Bronchial epithelial cell (primary cell): ENCODE results near the gene IFI44. TPM values are rescaled to one million over a fixed set of nuclear protein-coding genes. Genes with fewer than 3 reads are reported as not detected.

Experiments used
- DNase-seq: peaks from one replicate; pipeline ENCODE4 v3.0.0-alpha.2; 2010; ENCODE audit warnings: low read depth
- FAIRE-seq: peaks from 2 replicates; lab custom pipeline; 2011; peaks lifted over from hg19 to GRCh38; lab: Jason Lieb, UNC
- H3K27me3 ChIP-seq: 2 replicates; pipeline ENCODE4 v1.5.1; 2011; ENCODE audit warnings: low read length; ENCODE audit not compliant: control insufficient read depth, insufficient read depth
- H3K36me3 ChIP-seq: 2 replicates; pipeline ENCODE4 v1.5.1; 2011; ENCODE audit warnings: low read length; ENCODE audit not compliant: control insufficient read depth, insufficient read depth
- H3K4me3 ChIP-seq: 2 replicates; pipeline ENCODE4 v1.5.1; 2011; ENCODE audit warnings: mild to moderate bottlenecking, low read depth, low read length, control low read depth
- CTCF ChIP-seq: IDR thresholded peaks from 2 replicates; pipeline ENCODE4 v1.5.1; 2011; ENCODE audit warnings: mild to moderate bottlenecking, moderate library complexity, low read length, control low read depth, inconsistent platforms; ENCODE audit not compliant: insufficient read depth, severe bottlenecking
- total RNA-seq: library from RNA; depleted of rRNA; stranded (reverse); fragments of >200 nt; gene quantifications from 2 replicates; pipeline ENCODE4 v1.2.1, GENCODE V29; 2014

Gene IFI44
- 0.26 and 0.38 TPM in 2 replicates for total RNA-seq

GRCh38 chr1:78649628-78650027 lies at the start of gene IFI44:
Gene IFI44, plus strand, starts transcription at chr1:78649831. Its CDS starts 365 bp downstream, at chr1:78650196.
- FAIRE-seq (no peak), DNase-seq (peak; percentile 73)
- Histone ChIP-seq H3K4me3 (no peak within 1 kb of the TSS), H3K27me3 (no peaks in the 10 kb centered on the region), H3K36me3 (no peaks in the 10 kb centered on the region)
- TF ChIP-seq CTCF: no peak

DNA sequence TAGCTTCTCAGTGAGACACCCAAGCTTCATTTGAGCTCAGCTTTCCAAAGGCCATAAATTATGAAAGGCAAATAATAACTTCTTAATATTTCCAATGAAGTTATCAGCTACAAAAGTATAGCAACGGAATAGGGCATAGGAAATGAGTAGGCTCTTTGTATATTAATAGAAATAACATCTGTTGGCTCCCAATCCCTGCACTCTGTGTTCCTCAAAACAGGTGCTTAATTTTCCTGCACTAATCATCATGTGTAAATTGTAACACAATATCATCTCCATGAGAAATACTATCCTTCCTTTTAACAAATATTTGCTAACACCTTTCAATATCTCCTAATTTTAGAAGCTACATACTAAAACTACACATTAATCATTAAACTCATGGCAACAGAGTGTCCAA lies 48.6 kb upstream of the IFI44 start:
- no peak for DNase-seq
- no peak for FAIRE-seq
- H3K36me3 ChIP-seq: no peaks in the 10 kb centered on the region
- no peaks in the 10 kb centered on the region for H3K27me3 ChIP-seq
- no peak overlapping the region for H3K4me3 ChIP-seq
- TF ChIP-seq CTCF: no peak

DNA sequence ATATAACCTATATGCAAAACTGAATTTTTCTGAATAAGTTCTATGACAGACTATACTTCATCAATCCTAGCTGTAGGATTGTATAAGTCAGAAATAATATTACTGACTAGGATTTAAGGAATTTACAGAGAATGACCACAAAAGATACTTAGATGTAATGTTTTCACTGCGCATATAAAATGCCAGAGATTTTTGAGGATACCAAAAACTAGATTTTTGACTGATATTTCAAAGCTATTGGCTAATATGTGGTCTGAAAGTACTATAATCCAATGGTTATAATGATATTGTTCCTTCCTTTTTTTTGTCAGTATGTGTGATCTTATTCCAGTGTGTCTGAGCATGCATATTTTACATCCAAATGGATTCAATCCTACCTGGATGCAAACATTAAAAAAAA lies 46.4 kb upstream of the IFI44 start:
- DNase-seq: no peak
- FAIRE-seq: no peak
- Histone ChIP-seq H3K36me3 (no peaks in the 10 kb centered on the region), H3K4me3 (no peak overlapping the region), H3K27me3 (no peaks in the 10 kb centered on the region)
- TF ChIP-seq CTCF: no peak

DNA sequence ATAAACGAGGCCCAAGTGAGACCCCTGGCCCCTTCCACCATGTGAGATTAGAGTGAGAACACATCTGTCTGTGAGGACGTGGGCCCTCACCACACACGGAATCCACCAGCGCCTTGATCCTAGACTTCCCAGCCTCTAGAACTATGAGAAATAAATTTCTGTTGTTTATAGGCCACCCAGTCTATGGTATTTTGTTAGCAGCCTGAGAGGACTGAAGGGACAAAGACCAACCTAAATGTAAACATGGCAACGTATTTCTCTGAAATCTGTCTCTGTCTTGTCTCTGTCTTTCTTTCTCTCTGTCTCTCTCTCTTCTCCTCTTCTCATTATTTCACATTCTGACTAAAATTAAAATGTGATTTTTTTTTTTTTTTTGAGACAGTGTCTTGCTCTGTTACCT lies 45.0 kb upstream of the IFI44 start:
- H3K4me3 ChIP-seq: no peak overlapping the region
- H3K27me3 ChIP-seq: no peaks in the 10 kb centered on the region
- no peak for FAIRE-seq
- no peak for DNase-seq
- H3K36me3 ChIP-seq: no peaks in the 10 kb centered on the region
- no peak for TF ChIP-seq CTCF

DNA sequence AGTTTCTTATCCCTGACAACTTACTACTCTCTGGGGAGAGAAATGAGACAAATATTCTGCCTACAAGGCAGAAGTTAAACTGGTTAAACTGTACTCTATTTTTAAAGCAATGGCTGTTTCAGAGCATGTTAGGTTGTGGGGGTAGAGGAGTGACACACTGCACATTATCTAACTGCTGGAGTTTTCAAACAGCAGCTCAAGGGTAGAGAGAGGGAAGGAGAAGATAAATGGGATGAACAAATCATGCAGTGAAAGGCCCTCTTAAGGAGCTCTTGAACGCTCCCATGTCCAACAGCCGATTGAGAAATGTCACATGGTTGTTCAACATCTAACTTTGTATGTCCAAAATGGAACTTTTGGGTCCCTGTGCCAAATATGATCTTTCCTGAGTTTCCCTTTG lies 43.4 kb upstream of the IFI44 start:
- no peak for FAIRE-seq
- no peaks in the 10 kb centered on the region for H3K27me3 ChIP-seq

More for the DNA sequence above, 43.4 kb upstream of the IFI44 start:
- Histone ChIP-seq H3K4me3 (no peak overlapping the region), H3K36me3 (no peaks in the 10 kb centered on the region)
- no peak for DNase-seq
- no peak for TF ChIP-seq CTCF
